GM12801 (cell line): ENCODE measurements around the gene PRKN.

Experiments used
- TF ChIP-seq, protein P1 (sequence below): IDR thresholded peaks from one replicate; pipeline ENCODE4 v1.5.1; 2011; ENCODE audit warnings: control low read depth; ENCODE audit not compliant: insufficient read length; ENCODE audit errors: extremely low read depth

The PRKN gene

GRCh38 chr6:162074641-162075275, 652.8 kb downstream of the PRKN start:
- TF ChIP-seq, protein P1, sequence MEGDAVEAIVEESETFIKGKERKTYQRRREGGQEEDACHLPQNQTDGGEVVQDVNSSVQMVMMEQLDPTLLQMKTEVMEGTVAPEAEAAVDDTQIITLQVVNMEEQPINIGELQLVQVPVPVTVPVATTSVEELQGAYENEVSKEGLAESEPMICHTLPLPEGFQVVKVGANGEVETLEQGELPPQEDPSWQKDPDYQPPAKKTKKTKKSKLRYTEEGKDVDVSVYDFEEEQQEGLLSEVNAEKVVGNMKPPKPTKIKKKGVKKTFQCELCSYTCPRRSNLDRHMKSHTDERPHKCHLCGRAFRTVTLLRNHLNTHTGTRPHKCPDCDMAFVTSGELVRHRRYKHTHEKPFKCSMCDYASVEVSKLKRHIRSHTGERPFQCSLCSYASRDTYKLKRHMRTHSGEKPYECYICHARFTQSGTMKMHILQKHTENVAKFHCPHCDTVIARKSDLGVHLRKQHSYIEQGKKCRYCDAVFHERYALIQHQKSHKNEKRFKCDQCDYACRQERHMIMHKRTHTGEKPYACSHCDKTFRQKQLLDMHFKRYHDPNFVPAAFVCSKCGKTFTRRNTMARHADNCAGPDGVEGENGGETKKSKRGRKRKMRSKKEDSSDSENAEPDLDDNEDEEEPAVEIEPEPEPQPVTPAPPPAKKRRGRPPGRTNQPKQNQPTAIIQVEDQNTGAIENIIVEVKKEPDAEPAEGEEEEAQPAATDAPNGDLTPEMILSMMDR: no peak

GRCh38 chr6:162070639-162071038, 656.9 kb downstream of the PRKN start:
- TF ChIP-seq, protein P1: no peak

DNA sequence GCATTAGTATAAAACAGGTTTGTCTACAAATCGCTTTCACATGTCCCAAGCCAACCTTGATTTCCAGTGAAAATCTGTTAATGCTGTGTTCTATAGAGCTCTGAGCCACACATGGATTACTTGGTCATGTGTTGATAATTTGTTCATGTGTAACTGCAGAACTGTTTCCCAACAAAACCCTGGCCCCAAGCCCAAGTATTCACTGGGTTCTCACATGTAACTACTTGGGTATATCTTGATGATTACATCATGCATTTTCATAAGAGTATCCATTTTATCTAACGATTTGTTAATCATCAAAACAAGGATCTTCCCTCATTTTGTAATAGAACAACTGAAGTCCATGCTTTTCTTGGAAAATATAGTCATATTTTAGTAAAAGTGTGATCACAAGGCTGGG, 657.6 kb downstream of the PRKN start:
- TF ChIP-seq, protein P1: no peak

GRCh38 chr6:162068340-162068739, 659.2 kb downstream of the PRKN start:
- TF ChIP-seq, protein P1: no peak

DNA sequence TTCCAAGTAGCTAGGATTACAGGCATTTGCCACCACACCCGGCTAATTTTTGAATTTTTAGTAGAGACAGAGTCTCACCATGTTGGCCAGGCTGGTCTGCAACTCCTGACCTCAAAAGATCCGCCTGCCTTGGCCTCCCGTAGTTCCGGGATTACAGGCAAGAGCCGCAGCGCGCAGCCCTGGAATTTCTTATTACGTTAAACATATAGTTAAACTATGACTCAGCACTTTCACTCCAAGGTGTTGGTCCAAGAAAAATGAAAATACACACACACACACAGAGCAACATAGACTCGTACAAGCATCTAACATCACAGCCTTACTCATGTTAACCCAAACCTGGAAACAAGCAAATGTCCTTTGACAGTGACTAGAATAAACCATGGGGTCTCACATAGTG, 663.9 kb downstream of the PRKN start:
- TF ChIP-seq, protein P1: no peak

DNA sequence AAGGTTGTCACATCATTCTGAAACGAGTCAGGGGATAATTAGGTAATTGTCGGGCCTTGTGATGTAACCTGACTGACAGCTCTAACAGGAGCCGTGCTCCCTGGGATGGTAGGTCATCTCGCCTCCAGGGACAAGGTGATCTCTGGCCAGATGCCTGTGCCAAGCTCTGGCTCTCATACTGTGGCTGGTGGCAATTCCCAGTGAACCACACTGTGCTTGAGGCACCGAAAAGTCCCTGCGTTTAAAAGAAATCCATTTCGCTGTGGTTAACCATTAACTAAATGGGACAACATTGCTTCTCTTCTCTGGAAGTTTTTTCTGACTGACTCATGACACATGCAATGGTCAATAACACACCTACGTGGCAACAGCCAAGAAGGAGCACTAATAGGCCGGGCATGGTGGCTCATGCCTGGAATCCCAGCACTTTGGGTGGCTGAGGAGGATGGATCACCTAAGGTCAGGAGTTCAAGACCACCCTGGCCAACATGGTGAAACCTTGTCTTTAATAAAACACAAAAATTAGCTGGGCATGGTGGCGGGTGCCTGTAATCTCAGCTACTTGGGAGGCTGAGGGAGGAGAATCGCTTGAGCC, 669.2 kb downstream of the PRKN start:
- TF ChIP-seq, protein P1: no peak

DNA sequence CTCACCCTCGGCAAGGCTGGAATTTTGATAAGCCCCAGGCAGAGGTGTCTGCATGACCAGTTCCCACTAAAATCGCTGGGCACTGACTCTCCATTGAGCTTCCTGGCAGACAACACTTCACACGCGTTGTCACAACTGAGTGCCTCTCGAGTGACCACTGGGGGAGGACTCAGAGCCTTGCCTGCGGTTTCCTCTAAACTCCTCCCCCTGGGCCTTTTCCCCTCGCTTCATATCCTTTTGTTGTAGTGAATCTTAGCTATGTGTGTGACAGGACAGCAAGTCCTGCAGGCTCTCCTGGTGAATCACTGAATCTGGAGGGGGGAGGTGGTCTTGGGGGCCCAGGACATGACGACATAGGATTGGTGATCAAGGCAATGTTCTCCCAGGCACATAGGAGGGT, 670.8 kb downstream of the PRKN start:
- TF ChIP-seq, protein P1: no peak
